GM23248 (cell line): ENCODE results near the gene LAPTM4A. TPM values are rescaled to one million over a fixed set of nuclear protein-coding genes. Genes with fewer than 3 reads are reported as not detected.
A peak's percentile ranks its signal among the peaks of the same experiment; 100 is the strongest.

ENCODE experiments used
- DNase-seq: peaks from one replicate; pipeline ENCODE4 v3.0.0-alpha.2; 2015
- H2AFZ ChIP-seq: fragments of 200-600 bp; sonication (generic); 2 replicates; pipeline ENCODE4 v1.6.1; 2016; ENCODE audit warnings: antibody characterized with exemption
- H3F3A ChIP-seq: fragments of 200-600 bp; sonication (generic); 2 replicates; pipeline ENCODE4 v1.6.1; 2016; ENCODE audit warnings: mild to moderate bottlenecking, antibody characterized with exemption, mixed run types; ENCODE audit not compliant: insufficient read depth
- H3K27ac ChIP-seq: fragments of 200-600 bp; sonication (generic); 2 replicates; pipeline ENCODE4 v1.5.1; 2016; ENCODE audit warnings: mild to moderate bottlenecking
- H3K27me3 ChIP-seq: fragments of 200-600 bp; sonication (generic); replicated peaks from 2 replicates; pipeline ENCODE4 v1.6.1; 2016; ENCODE audit warnings: mild to moderate bottlenecking; ENCODE audit not compliant: insufficient read depth
- H3K36me3 ChIP-seq: fragments of 200-600 bp; sonication (generic); 2 replicates; pipeline ENCODE4 v1.6.1; 2016; ENCODE audit warnings: low read depth, mild to moderate bottlenecking
- H3K4me1 ChIP-seq: fragments of 200-600 bp; sonication (generic); 2 replicates; pipeline ENCODE4 v1.6.1; 2016; ENCODE audit warnings: mild to moderate bottlenecking; ENCODE audit not compliant: insufficient read depth
- H3K4me2 ChIP-seq: fragments of 200-600 bp; sonication (generic); one replicate; pipeline ENCODE4 v1.6.1; 2016; ENCODE audit warnings: mild to moderate bottlenecking; ENCODE audit not compliant: unreplicated experiment
- H3K4me3 ChIP-seq: fragments of 200-600 bp; sonication (generic); 2 replicates; pipeline ENCODE4 v1.5.1; 2016; ENCODE audit warnings: mild to moderate bottlenecking
- H3K79me2 ChIP-seq: fragments of 200-600 bp; sonication (generic); 2 replicates; pipeline ENCODE4 v1.6.1; 2016; ENCODE audit warnings: mild to moderate bottlenecking; ENCODE audit not compliant: insufficient read depth
- H3K9ac ChIP-seq: fragments of 200-600 bp; sonication (generic); 2 replicates; pipeline ENCODE4 v1.6.1; 2016; ENCODE audit warnings: mild to moderate bottlenecking
- H3K9me2 ChIP-seq: fragments of 200-600 bp; sonication (generic); 2 replicates; pipeline ENCODE4 v1.6.1; 2016; ENCODE audit warnings: mixed run types, mild to moderate bottlenecking, moderate library complexity; ENCODE audit not compliant: insufficient read depth
- H3K9me3 ChIP-seq: fragments of 200-600 bp; sonication (generic); one replicate; pipeline ENCODE4 v1.6.1; 2017; ENCODE audit warnings: low read depth
- H4K20me1 ChIP-seq: fragments of 200-600 bp; sonication (generic); 2 replicates; pipeline ENCODE4 v1.6.0; 2016; ENCODE audit not compliant: insufficient read depth
- EZH2 ChIP-seq: fragments of 200-600 bp; sonication (generic); IDR thresholded peaks from 2 replicates; pipeline ENCODE4 v1.6.1; 2018; ENCODE audit warnings: antibody characterized with exemption, mild to moderate bottlenecking; ENCODE audit not compliant: insufficient read depth, poor library complexity, severe bottlenecking
- EZH2phosphoT487 ChIP-seq: fragments of 200-600 bp; sonication (generic); IDR thresholded peaks from 2 replicates; pipeline ENCODE4 v1.6.1; 2018; ENCODE audit warnings: antibody characterized with exemption, moderate library complexity, mild to moderate bottlenecking, low read depth; ENCODE audit not compliant: insufficient read depth
- WGBS, 2 experiments: methylation state at CpG; one replicate each; pipeline ENCODE4 v1.1.6; 2015 to 2017; ENCODE audit warnings: low lambda C conversion rate in 2 of 2, low coverage in 1 of 2; ENCODE audit errors: missing lambda C conversion rate in 2 of 2; 5-methylcytosine and 5-hydroxymethylcytosine counted together
- in situ Hi-C: fragments of 300-500 bp; cut with MboI; formaldehyde crosslinking; loops from 2 replicates; pipeline ENCODE4 v1.15.0; 2020
- polyA plus RNA-seq: library from polyadenylated mRNA; unstranded; fragments of >200 nt; fragmentation: Nextera tagmentation; extraction: Ambion mirVana; gene quantifications from 2 replicates; pipeline ENCODE4 v1.2.1, GENCODE V29; 2016
- total RNA-seq: library from RNA; depleted of rRNA; stranded (reverse); fragments of >200 nt; shearing (Covaris generic); gene quantifications from 2 replicates; pipeline ENCODE4 v1.2.3, GENCODE V29; 2014

LAPTM4A gene
- total and polyA plus RNA-seq, 2 experiments from 2014 or later = 363 to 752 TPM

DNA sequence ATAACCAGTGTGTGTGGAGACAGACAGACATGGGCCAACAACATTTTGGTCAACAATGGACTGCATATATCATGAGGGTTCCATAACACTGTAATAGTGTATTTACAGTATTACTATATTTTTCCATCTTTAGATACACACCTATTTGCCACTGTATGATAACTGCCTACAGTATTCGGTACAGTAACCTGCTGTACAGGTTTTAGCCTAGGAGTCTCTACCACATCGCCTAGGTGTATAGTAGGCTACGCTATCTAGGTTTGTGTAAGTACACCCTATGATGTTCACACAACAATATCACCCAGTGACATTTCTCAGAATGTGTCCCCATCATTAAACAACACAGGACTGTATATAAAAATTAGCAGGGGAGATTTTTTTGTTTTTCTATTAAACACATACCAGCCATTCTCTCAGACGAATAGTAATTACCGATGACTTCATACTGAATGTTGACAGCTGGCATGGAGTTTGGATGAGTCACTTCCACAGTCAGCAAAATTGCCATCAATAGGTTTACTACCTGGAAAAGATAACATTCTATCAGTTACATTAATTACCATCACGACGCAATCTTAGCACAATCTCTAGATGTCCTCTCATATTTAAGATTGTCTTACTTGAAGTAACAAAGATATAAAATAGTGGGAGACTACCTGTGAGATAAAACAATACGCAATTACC, 10.8 kb downstream of the LAPTM4A start:
- in situ Hi-C loops = no loop called here
- no peak overlapping the region for H3K4me3 ChIP-seq
- H3K79me2 ChIP-seq = peaks cover 100% of the 10 kb centered on the region
- H3K27me3 ChIP-seq = no peaks in the 10 kb centered on the region
- no peaks in the 10 kb centered on the region for H3K9me2 ChIP-seq
- H3K4me1 ChIP-seq = peaks cover 25% of the 10 kb centered on the region
- no peak for TF ChIP-seq EZH2
- no peak for TF ChIP-seq EZH2phosphoT487
- H3F3A ChIP-seq = peaks cover 7% of the 10 kb centered on the region; the same call in 1 of the 2 replicates
- H4K20me1 ChIP-seq = peaks cover 40% of the 10 kb centered on the region
- WGBS, 2 experiments = 68 to 74% methylated on average over 8 of the region's 8 CpGs
- no peaks in the 10 kb centered on the region for H3K9me3 ChIP-seq
- H3K36me3 ChIP-seq = peaks cover 36% of the 10 kb centered on the region
- H3K9ac ChIP-seq = no peak overlapping the region
- no peak overlapping the region for H3K27ac ChIP-seq
- peak overlapping the region; percentile 1 for H3K4me2 ChIP-seq
- H2AFZ ChIP-seq = no peak overlapping the region
- peak; percentile 66 for DNase-seq

DNA sequence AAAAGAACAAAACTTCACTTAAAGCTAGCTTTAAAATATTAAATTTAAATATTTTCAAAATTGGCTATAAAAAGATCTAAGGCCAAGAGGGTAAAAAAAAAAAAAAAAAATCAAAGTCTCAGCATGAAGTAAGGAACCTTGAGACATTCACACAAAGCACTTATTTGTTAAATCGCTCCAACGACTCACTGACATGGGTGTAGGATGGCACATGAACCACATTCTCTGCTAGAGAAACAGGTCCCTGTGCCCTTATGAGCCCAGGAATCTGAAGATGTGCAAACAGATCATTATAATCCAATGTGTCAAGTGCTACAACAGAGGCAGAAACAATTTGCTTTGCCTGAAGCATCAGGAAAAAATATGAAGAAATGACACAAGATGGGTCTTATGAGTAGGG, 13.8 kb downstream of the LAPTM4A start:
- in situ Hi-C loops = no loop called here
- TF ChIP-seq EZH2phosphoT487 (no peak), EZH2 (no peak)

GRCh38 chr2:20035955-20036666, 15.3 kb downstream of the LAPTM4A start:
- no peak for TF ChIP-seq EZH2phosphoT487
- no peak for TF ChIP-seq EZH2
- DNase-seq = no peak
- Histone ChIP-seq H3K9ac (no peak overlapping the region), H2AFZ (no peak overlapping the region), H3K36me3 (peaks cover 81% of the 10 kb centered on the region), H3K4me2 (no peak overlapping the region), H3F3A (peaks cover 15% of the 10 kb centered on the region; the same call in 1 of the 2 replicates), H4K20me1 (peaks cover 11% of the 10 kb centered on the region), H3K27ac (no peak overlapping the region), H3K9me2 (no peaks in the 10 kb centered on the region), H3K4me3 (no peak overlapping the region), H3K4me1 (peaks cover 9% of the 10 kb centered on the region), H3K79me2 (peaks cover 100% of the 10 kb centered on the region), H3K27me3 (no peaks in the 10 kb centered on the region), H3K9me3 (no peaks in the 10 kb centered on the region)
- in situ Hi-C loops = no loop called here
- WGBS, 2 experiments = 81 to 85% methylated on average over 4 of the region's 4 CpGs

More for the DNA sequence above, 13.8 kb downstream of the LAPTM4A start:
- Histone ChIP-seq H3K9me3 (no peaks in the 10 kb centered on the region), H3K4me3 (no peak overlapping the region), H4K20me1 (peaks cover 18% of the 10 kb centered on the region), H3K36me3 (peaks cover 66% of the 10 kb centered on the region), H3K9me2 (no peaks in the 10 kb centered on the region), H3K9ac (no peak overlapping the region), H2AFZ (no peak overlapping the region), H3K79me2 (peaks cover 100% of the 10 kb centered on the region), H3K27me3 (no peaks in the 10 kb centered on the region), H3K27ac (no peak overlapping the region), H3K4me1 (peaks cover 18% of the 10 kb centered on the region), H3K4me2 (no peak overlapping the region), H3F3A (peaks cover 18% of the 10 kb centered on the region; the same call in 1 of the 2 replicates)
- 68 to 85% methylated on average over 2 of the region's 2 CpGs for WGBS, 2 experiments
- DNase-seq = no peak

- Histone ChIP-seq H3K9ac (no peak overlapping the region), H3K4me2 (no peak overlapping the region)
- no peak for TF ChIP-seq EZH2
- no peak for TF ChIP-seq EZH2phosphoT487
Observed at GRCh38 chr2:20034821-20035220, 16.6 kb downstream of the LAPTM4A start.

More at GRCh38 chr2:20034821-20035220, 16.6 kb downstream of the LAPTM4A start:
- DNase-seq = no peak
- Histone ChIP-seq H3K9me3 (no peaks in the 10 kb centered on the region), H3K27me3 (no peaks in the 10 kb centered on the region), H3K9me2 (no peaks in the 10 kb centered on the region), H3K36me3 (peaks cover 87% of the 10 kb centered on the region), H3K4me1 (no peaks in the 10 kb centered on the region), H4K20me1 (peaks cover 4% of the 10 kb centered on the region; the same call in 1 of the 2 replicates), H3K79me2 (peaks cover 100% of the 10 kb centered on the region), H2AFZ (no peak overlapping the region), H3K4me3 (no peak overlapping the region), H3K27ac (no peak overlapping the region), H3F3A (peaks cover 25% of the 10 kb centered on the region; the same call in 1 of the 2 replicates)
- WGBS, 2 experiments = 44 to 62% methylated on average over 2 of the region's 2 CpGs
- in situ Hi-C loops = no loop called here
